Lower leg skin (tissue), 3 donors: ENCODE results near the gene SLC13A2.

Source experiments
- CTCF ChIP-seq, 3 donors: fragments of 450-650 bp; IDR thresholded peaks; one replicate each; pipeline ENCODE4 v1.5.1; 2016; ENCODE audit warnings: antibody characterized with exemption in 3 of 3, mild to moderate bottlenecking in 3 of 3, moderate library complexity in 2 of 3
- POLR2A ChIP-seq, 2 donors: fragments of 450-650 bp; IDR thresholded peaks; one replicate each; pipeline ENCODE4 v1.6.1; 2016 to 2017; ENCODE audit warnings: antibody characterized with exemption in 2 of 2, mild to moderate bottlenecking in 1 of 2, moderate library complexity in 1 of 2

- TF ChIP-seq CTCF (IDR thresholded peaks at IDR 0.05) (no peak), POLR2A (IDR thresholded peaks at IDR 0.05) (no peak)
Observed at GRCh38 chr17:28526381-28526780, 52.9 kb downstream of the SLC13A2 start.
